Right ventricle myocardium inferior (tissue), 1 donor: Measurements from ENCODE around the gene C1orf174. TPM values are rescaled to one million over a fixed set of nuclear protein-coding genes. Genes with fewer than 3 reads are reported as not detected.
"Not testable (repeated sequence)": the region's sequence is repeated elsewhere in the genome, so short reads cannot be mapped to it uniquely, and the experiment has no call there.

Source experiments
- ATAC-seq: fragments of 200-7000 bp; cut with Tn5 transposase; one replicate; pipeline ENCODE4 v1.9.1; 2020; ENCODE audit warnings: mild to moderate bottlenecking, moderate library complexity
- DNase-seq: peaks from one replicate; pipeline ENCODE4 v3.0.0; 2021; ENCODE audit errors: missing footprints
- intact Hi-C: fragments of 100-400 bp; cut with DNase I; formaldehyde crosslinking; loops from one replicate; pipeline ENCODE4 v1.11.0; 2022
- total RNA-seq: library from RNA; stranded (reverse); fragmentation: NEBNext Ultra II Directional; extraction: Animal tissue kit (Norgen Biotek cat#: 25700); gene quantifications from one replicate; pipeline ENCODE4 v1.2.1, GENCODE V29; 2021
- donor health status: DM: no; HTN: yes; CAD: no; lungs with severe emphysema.

The C1orf174 gene
- total RNA-seq, 1 donor from 2014 or later, result 14.1 TPM

DNA sequence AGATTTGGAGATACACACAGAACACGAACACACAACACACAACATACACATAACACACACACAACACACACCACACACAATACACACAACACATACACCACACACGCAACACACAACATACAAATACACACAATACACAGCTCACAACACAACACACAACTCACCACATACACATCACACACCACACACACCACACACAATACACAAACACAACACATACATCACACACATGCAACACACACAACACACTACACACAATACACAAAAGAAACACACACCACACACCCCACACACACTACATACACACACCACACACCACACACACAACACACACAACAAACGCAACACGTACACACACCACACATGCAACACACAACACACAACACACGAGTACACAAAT is 29.1 kb upstream of the C1orf174 start:
- intact Hi-C loops, result no loop called here
- no peak for DNase-seq
- no peak for ATAC-seq

GRCh38 chr1:3928586-3928985 is 28.5 kb upstream of the C1orf174 start:
- intact Hi-C loops, result no loop called here
- no peak for DNase-seq
- no peak for ATAC-seq

- no peak for ATAC-seq
Measured at GRCh38 chr1:3926956-3927355, 26.9 kb upstream of the C1orf174 start.

GRCh38 chr1:3925762-3926161 is 25.7 kb upstream of the C1orf174 start:
- intact Hi-C loops, result no loop called here
- ATAC-seq (no peak), DNase-seq (no peak)

More at GRCh38 chr1:3926956-3927355, 26.9 kb upstream of the C1orf174 start:
- intact Hi-C loops, result no loop called here
- DNase-seq, result no peak

- ATAC-seq (no peak), DNase-seq (peak; percentile 28)
- intact Hi-C loops, result no loop called here
Measured at GRCh38 chr1:3925256-3925655, 25.2 kb upstream of the C1orf174 start.

- no peak for ATAC-seq
- intact Hi-C loops, result no loop called here
- DNase-seq, result no peak
Measured at GRCh38 chr1:3924825-3925220, 24.8 kb upstream of the C1orf174 start.

DNA sequence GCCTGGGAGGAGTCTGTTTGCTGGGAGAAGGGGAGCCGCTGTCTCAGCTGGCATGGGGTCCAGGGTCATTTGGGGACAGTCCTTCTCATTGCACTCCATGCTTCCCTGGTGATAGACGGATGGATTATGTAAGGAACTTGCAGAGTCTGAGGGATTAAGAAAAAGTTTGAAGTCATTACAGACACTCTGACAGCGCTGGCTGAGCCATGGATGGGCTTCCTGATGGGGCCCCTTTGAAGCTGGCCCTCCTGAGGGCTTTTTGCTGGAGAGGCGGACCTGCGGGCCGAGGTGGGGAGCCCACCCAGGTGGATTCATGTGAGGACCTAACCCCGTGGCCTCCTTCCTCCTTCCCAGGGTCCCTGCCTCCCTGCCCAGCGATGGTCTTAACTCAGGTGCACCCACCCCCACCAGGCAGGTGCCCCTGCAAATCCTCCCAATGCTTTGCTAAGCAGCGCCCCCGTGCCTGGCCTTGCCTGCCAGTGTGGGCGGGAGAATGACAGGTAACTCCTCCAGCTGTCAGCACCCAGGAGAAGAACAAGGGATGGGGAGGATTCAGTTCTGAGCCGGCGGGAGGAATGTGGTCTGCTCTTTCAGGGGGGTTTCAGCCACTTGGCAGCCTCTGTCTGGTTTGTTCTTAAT is 24.2 kb upstream of the C1orf174 start:
- ATAC-seq (no peak), DNase-seq (peak; percentile 48)
- intact Hi-C loops, result no loop called here

- ATAC-seq (no peak), DNase-seq (peak; percentile 35)
- intact Hi-C loops, result no loop called here
Measured at GRCh38 chr1:3923378-3924185, 23.5 kb upstream of the C1orf174 start.

DNA sequence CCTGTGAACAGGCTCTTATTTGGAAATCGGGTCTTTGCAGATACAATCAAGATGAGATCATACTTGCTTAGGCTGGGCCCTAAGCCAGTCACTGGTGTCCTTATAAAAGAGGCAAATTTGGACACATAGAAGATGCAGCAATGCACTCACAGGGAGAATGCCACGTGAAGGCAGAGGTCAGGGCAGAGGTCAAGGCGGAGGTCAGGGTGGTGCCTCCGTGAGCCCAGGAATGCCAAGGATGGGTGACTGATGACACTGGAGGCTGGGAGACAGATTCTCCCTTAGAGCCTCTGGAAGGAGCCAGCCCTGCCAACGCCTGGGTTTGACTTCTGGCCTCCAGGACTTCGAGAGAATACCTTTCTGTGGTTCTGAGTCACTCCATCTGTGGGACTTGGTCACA is 22.8 kb upstream of the C1orf174 start:
- DNase-seq (no peak), ATAC-seq (no peak)
- intact Hi-C loops, result no loop called here

DNA sequence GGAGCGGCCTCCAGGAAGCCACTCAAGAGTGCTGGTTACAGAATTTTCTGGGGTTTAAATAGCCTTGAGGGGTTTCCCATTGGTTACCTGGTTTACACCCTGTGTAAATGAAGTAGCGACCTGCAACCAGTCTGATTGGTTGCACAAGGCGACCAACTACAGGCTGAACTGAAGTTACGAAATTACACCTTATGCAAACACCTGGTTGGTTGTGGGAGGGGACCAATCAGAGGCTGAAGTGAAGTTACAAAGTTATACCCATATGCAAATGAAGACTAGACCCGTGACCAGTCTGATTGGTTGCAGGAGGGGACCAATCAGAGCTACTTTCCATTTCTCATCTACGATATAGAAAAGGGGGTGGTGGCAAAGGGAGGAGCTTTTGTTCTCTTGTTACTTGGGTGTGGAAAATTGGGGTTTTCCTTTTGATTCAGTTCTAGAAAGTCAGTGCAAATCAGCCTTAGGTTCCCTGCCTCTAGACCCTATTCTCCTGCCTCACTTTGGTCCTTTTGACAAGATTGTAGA is 22.2 kb upstream of the C1orf174 start:
- intact Hi-C loops, result no loop called here
- ATAC-seq (no peak), DNase-seq (no peak)

GRCh38 chr1:3921765-3922164 is 21.7 kb upstream of the C1orf174 start:
- intact Hi-C loops, result no loop called here

DNA sequence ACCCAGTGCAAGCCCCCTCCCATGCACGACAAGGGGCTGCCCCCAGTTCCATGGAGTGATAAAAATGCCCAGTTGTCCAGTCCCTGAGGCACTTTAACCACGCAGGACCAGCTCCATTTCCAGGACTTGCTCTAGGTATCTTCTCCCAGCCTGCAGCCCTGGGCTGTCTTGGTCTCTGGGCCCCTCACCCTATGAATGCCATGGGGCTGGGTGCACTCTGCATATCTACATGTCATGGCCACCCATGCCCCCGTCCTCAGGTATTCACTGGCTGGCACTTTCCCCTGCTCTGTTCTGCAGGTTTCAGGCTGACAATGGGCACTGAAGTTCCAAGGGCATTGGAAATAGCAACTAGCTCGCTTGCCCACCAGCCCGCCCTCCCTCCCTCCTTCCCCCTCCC is 19.6 kb upstream of the C1orf174 start:
- intact Hi-C loops, result no loop called here
- peak; percentile 9 for DNase-seq
- no peak for ATAC-seq

More at GRCh38 chr1:3921765-3922164, 21.7 kb upstream of the C1orf174 start:
- DNase-seq, result no peak
- no peak for ATAC-seq

DNA sequence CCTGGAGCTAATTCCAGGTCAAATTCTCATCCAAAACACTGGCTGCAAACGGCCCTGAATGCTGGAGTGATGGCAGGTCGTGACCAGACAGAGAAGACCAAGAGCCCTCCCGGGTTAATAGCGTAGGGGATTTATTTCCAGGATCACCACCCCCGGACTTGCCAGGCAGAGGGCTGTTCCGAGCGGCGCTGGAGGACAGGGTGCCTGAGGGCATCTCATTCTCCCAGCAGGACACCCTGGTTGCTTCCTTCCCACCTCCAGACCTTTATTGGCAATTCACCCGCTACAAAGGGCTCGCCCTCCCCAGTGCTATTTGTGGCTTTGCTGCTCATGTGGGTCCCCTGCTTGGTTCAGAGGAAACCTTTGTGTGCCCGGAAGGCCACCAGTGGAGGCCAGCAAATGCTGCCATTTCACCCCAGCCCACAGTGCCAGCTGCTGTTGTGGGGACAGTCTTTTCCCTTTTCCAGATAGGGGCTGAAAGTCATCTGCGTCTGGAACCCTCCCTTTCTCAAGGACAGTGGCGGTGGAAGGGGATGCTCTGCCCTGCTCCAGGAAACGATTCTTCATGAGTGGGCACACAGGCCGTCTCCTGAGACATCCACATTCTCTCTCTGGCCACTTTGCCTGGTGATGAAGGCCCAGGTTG is 19.0 kb upstream of the C1orf174 start:
- intact Hi-C loops, result no loop called here
- DNase-seq (peak; percentile 59), ATAC-seq (no peak)

- DNase-seq, ATAC-seq, intact Hi-C loops: not testable (repeated sequence)
Measured at GRCh38 chr1:3918359-3918758, 18.3 kb upstream of the C1orf174 start.

GRCh38 chr1:3917761-3918160 is 17.7 kb upstream of the C1orf174 start:
- DNase-seq, result no peak
- ATAC-seq, result no peak
- intact Hi-C loops, result no loop called here

DNA sequence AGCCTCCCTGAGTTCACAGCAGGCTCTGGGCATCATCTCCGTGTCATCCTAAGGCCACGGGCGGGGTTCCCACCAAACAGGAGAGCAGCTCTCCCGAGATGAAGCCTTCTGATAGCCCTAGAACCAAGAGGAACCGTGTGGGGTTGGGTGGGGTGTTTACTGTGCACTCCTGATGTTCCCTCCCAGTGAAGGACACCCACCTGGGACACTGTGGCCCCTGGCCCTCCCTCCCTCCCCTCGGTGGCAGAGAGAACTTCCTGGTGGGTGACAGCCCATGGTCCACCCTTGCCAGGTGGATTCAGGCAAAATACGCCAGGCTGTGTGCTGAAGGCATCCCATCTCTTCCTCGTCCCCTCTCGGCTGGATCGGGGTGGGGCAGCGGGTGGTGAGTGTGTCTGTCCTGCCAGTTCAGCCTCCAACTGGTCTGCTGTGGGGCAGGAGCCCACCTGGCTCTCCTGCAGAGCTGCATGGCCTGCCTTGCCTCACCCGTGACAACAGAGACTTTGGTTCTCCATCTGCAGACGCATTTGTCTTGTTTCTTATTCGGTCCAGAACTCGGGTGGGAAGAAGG is 15.6 kb upstream of the C1orf174 start:
- intact Hi-C loops, result no loop called here

DNA sequence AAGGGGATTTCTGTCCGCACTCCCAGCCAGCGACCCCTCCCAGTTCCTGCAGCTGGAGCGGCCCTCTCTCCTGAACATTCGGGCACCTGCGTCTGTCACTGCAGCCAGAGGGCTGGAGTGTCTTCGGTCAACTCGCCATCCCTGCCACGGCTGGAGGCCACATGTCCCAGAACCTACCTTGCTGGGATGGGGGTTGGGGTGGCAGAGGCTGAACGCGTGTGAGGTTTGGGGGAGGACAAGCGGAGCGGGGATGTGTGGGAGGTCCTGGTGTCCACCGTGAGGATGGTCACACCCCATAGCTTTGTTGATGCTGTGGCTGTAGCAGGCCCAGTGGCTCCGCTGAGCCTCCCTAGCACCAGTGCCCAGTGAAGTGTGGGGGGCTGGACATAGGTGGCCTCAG is 14.8 kb upstream of the C1orf174 start:
- DNase-seq, result peak; percentile 56
- no peak for ATAC-seq
- intact Hi-C loops, result loop anchor here (5.0 kb wide), 3 partner anchors 577 to 1832 kb away; no protein-coding TSS in a partner anchor

More for the DNA sequence above, 15.6 kb upstream of the C1orf174 start:
- DNase-seq (peak; percentile 46), ATAC-seq (no peak)

GRCh38 chr1:3914331-3914851 is 14.3 kb upstream of the C1orf174 start:
- DNase-seq, result peak; percentile 45
- ATAC-seq, result no peak
- intact Hi-C loops, result loop anchor here (5.0 kb wide), 3 partner anchors 578 to 1833 kb away; no protein-coding TSS in a partner anchor
